H54 (cell line): ENCODE results near the gene MMADHC.

Source experiments
- DNase-seq: peaks from one replicate; pipeline ENCODE4 v3.0.0; 2011; ENCODE audit warnings: low spot score, mixed read lengths; ENCODE audit not compliant: insufficient read length
- FAIRE-seq: peaks from 3 replicates; lab custom pipeline; 2011; peaks lifted over from hg19 to GRCh38; lab: Jason Lieb, UNC
- POLR2A ChIP-seq: IDR thresholded peaks from 2 replicates; pipeline ENCODE4 v1.6.1; 2011; ENCODE audit warnings: low read depth, mild to moderate bottlenecking, low read length

Gene MMADHC

GRCh38 chr2:149603248-149603647 is 15.7 kb upstream of the MMADHC start:
- no peak for DNase-seq
- FAIRE-seq: no peak
- TF ChIP-seq POLR2A: no peak

- no peak for DNase-seq
- TF ChIP-seq POLR2A: no peak
- FAIRE-seq: peak; percentile 75
Measured at GRCh38 chr2:149601141-149601796, 13.7 kb upstream of the MMADHC start.

DNA sequence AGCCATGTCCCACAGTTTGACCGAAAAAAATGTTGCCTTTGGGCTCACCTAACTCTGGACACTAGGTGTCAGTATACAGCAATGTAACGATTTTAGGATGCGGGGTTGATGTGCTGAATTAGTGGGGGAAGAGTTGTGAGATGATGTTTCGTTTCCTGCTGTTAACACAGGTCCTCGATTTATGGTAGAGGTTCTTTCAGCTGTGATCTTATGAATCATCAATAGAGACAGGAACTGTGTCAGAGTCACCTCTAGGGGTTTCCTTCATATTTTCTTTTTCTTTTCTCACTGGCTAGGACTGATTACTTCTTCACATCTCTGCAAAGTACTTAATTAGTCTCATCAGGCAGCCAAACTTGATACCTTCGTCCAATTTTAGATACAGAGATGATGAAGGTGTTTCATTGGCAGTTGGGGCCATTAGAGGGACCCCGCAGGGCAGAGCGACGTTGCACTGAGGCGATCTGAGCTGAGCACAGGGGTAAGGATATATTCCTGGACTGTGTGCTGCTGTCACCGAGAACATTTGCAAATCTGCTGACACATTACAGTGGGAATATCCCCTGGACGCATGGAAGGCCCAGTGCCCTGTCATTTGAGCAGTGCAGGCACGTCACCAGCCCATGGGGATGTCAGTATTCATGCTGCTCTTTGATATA is 10.2 kb upstream of the MMADHC start:
- TF ChIP-seq POLR2A: no peak
- DNase-seq: peak; percentile 30
- FAIRE-seq: peak; percentile 99

DNA sequence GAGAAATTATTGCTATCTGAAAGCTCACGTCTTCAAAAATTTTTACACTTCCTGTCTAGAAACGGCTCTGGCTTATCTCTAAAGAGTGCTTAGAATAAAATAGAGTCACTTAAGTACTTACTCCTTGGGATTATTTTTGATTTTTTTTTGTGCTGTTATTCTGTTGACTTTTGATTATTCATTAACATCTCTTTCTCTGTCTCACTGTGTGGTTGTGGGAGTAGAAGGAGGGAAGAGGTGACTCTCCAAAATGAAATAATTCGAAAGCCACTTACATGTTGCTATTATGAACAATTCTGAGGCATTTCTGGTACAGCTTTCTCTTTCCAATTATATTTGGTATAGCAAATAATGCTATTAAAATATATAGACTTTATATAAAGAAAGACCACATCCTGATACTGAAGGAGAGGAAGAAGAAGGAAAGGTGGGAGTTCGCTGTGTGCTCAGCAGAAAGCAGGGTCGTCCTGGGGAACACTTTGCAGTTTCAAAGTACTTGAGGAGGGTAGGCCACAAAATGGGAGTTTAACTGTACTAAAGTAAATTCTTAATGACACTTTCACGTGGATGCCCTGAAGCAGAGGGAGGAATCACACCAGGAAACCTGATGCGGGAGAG is 9.6 kb upstream of the MMADHC start:
- no peak for FAIRE-seq
- no peak for TF ChIP-seq POLR2A
- DNase-seq: no peak

- FAIRE-seq: no peak
- no peak for DNase-seq
- no peak for TF ChIP-seq POLR2A
Measured at GRCh38 chr2:149596471-149596870, 8.9 kb upstream of the MMADHC start.

DNA sequence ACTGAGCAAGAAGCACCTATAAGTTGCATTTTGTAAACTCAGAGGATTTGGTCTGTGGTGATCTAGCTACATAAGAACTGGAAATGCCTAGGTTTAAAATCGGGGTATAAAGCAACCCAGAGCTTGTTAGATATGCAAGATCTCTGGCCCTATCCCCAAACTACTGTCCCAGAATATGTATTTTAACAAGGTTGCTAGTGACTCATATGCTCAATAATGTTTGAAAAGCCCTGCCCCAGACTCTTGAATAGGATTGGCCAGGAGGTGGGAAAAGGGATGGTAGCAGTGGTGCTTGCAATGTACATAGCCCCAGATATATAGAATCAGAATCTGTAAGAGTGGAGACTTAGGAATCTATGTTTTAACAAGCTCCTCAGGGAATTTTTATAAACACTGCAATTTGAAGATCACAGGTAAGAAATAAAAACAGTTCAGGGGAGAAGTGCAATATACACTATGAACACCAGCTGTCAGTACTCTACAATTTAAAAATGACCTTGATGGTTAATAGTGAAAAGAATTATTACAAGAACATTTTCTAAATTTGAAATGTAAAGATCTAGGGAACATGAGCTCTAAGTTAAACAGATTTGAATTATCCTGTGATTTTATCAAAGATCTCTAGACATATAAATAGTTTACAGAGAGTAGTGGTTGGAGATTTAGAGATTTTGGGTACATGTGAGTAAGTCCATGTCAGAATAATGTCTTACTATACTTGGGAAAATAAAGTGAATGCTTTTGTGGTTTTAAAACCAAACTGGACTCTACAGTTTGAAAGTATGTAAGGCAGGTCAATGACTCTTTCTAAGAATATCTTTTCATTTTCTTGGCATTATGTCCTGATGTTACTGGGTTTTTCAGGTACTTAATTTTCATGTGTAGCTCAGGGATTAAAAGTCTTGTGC is 7.7 kb upstream of the MMADHC start:
- DNase-seq (no peak), FAIRE-seq (peak; percentile 82)
- TF ChIP-seq POLR2A: no peak

- FAIRE-seq (no peak), DNase-seq (no peak)
- TF ChIP-seq POLR2A: no peak
Measured at GRCh38 chr2:149594411-149594810, 6.8 kb upstream of the MMADHC start.

GRCh38 chr2:149587950-149588487 is 444 bp upstream of the MMADHC start:
- DNase-seq (no peak), FAIRE-seq (no peak)
- TF ChIP-seq POLR2A: no peak

DNA sequence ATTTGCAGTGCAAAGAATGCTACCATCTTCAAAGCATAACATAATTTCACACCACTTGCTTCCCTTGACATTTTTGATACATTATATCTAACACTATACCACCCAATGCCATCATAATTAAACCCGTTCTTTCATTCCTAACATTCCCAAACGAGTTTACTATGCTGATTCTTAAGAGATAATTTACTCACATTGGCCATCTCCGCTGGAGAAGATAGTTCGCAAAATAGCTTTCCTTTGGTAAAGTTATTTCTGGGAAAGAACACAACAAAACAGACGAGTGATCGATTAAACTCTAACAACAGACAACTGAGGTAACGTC is 716 bp downstream of the MMADHC start:
- no peak for TF ChIP-seq POLR2A
- no peak for FAIRE-seq

GRCh38 chr2:149586063-149586462 is 1.5 kb downstream of the MMADHC start:
- no peak for TF ChIP-seq POLR2A
- FAIRE-seq (no peak), DNase-seq (no peak)

More for the DNA sequence above, 716 bp downstream of the MMADHC start:
- DNase-seq: no peak

DNA sequence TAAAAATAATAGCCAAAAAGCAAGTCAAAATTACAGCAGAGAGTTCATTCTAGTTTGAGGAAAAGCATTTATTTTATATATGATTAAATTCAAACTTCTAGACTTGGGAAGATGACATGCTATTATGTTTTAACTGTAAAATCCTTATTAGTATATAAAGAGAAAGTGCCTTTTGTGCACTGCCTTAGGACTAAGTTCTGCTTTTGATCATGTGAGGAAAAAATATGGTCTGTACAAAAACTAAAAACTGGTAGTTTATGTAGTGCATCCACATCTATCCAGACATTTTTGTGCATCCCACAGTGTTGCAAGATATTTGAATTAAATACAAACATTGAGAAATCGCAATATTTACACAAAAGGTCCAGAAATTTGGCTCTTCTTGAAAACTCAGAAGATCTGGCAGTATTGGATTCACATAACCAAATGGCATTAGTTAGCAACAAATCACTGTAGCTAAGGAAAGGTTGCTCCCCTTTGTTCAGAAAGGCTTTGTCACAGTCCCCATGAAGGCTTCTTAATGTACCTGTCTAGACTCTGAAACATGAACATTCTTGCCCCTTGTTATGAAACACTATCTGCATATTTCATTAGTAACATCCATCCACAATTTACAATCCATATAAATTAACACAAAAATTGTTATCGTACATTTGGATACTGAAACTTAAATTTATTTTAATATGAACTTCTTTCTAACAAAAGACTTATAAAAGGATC is 2.2 kb downstream of the MMADHC start:
- DNase-seq: no peak
- no peak for TF ChIP-seq POLR2A
- FAIRE-seq: no peak

- no peak for TF ChIP-seq POLR2A
- no peak for DNase-seq
- no peak for FAIRE-seq
Measured at GRCh38 chr2:149579972-149580882, 7.3 kb downstream of the MMADHC start.
